NAMALWA (cell line): ENCODE results near the gene CANX.
"Not testable (repeated sequence)": the region's sequence is repeated elsewhere in the genome, so short reads cannot be mapped to it uniquely, and the experiment has no call there.

Experiments used
- DNase-seq: peaks from one replicate; pipeline ENCODE4 v3.0.0-alpha.2; 2015; ENCODE audit warnings: low spot score

Gene CANX

GRCh38 chr5:179699616-179700237 lies 960 bp downstream of the CANX start:
- peak; percentile 63 for DNase-seq

GRCh38 chr5:179700401-179700918 lies 1.7 kb downstream of the CANX start:
- peak; percentile 30 for DNase-seq

- no peak for DNase-seq
These were observed 17.5 kb downstream of the CANX start for GRCh38 chr5:179716286-179716685.

- no peak for DNase-seq
These were observed 21.5 kb downstream of the CANX start for GRCh38 chr5:179720222-179720621.

GRCh38 chr5:179724163-179724562 lies 25.4 kb downstream of the CANX start:
- DNase-seq, result no peak

GRCh38 chr5:179727106-179727505 lies 28.3 kb downstream of the CANX start:
- DNase-seq, result no peak

- DNase-seq, result no peak
These were observed 30.5 kb downstream of the CANX start for GRCh38 chr5:179729303-179729702.

- DNase-seq, result no peak
These were observed 31.0 kb downstream of the CANX start for GRCh38 chr5:179729727-179730126.

GRCh38 chr5:179730356-179730755 lies 31.6 kb downstream of the CANX start:
- no peak for DNase-seq

- no peak for DNase-seq
These were observed 32.1 kb downstream of the CANX start for GRCh38 chr5:179730852-179731251.

- no peak for DNase-seq
These were observed 33.1 kb downstream of the CANX start for GRCh38 chr5:179731791-179732411.

- peak; percentile 99 for DNase-seq
These were observed 33.7 kb downstream of the CANX start, which contains the start of gene MAML1 for GRCh38 chr5:179732412-179732917. MAML1 (plus strand) TSS chr5:179732822; CDS start chr5:179733113, 291 bp downstream.

- peak; percentile 38 for DNase-seq
These were observed 34.4 kb downstream of the CANX start for GRCh38 chr5:179732918-179733771.

GRCh38 chr5:179733772-179734126 lies 35.0 kb downstream of the CANX start:
- no peak for DNase-seq

GRCh38 chr5:179734536-179735164 lies 35.9 kb downstream of the CANX start:
- DNase-seq, result no peak

- no peak for DNase-seq
These were observed 40.0 kb downstream of the CANX start for GRCh38 chr5:179738742-179739141.

- not testable (repeated sequence) for DNase-seq
These were observed 45.3 kb downstream of the CANX start for GRCh38 chr5:179744106-179744505.

- DNase-seq, result no peak
These were observed 48.1 kb downstream of the CANX start for GRCh38 chr5:179746872-179747271.

- no peak for DNase-seq
These were observed 49.0 kb downstream of the CANX start for GRCh38 chr5:179747811-179748210.

- no peak for DNase-seq
These were observed 51.2 kb downstream of the CANX start for GRCh38 chr5:179749857-179750508.

GRCh38 chr5:179753971-179754370 lies 55.2 kb downstream of the CANX start:
- DNase-seq, result no peak

- no peak for DNase-seq
These were observed 56.3 kb downstream of the CANX start for GRCh38 chr5:179755022-179755421.
